Hepatocyte (in vitro differentiated cells): ENCODE data around the gene TFCP2. TPM values are rescaled to one million over a fixed set of nuclear protein-coding genes. Genes with fewer than 3 reads are reported as not detected.
"Not testable (repeated sequence)": the region's sequence is repeated elsewhere in the genome, so short reads cannot be mapped to it uniquely, and the experiment has no call there.

Experiments
- DNase-seq: peaks from one replicate; pipeline ENCODE4 v3.0.0-alpha.2; 2016; ENCODE audit warnings: low spot score
- H2AFZ ChIP-seq: fragments of 200-600 bp; sonication (generic); 2 replicates; pipeline ENCODE4 v1.6.0; 2016; ENCODE audit warnings: antibody characterized with exemption, mild to moderate bottlenecking
- H3K27ac ChIP-seq: fragments of 200-600 bp; sonication (generic); 2 replicates; pipeline ENCODE4 v1.5.1; 2016; ENCODE audit warnings: mild to moderate bottlenecking
- H3K27me3 ChIP-seq: fragments of 200-600 bp; sonication (generic); 2 replicates; pipeline ENCODE4 v1.6.1; 2016
- H3K36me3 ChIP-seq: fragments of 200-600 bp; sonication (generic); replicated peaks from 2 replicates; pipeline ENCODE4 v1.5.1; 2016; ENCODE audit warnings: low read depth; ENCODE audit not compliant: insufficient read depth
- H3K4me1 ChIP-seq: fragments of 200-600 bp; sonication (generic); 2 replicates; pipeline ENCODE4 v1.5.1; 2016; ENCODE audit warnings: mild to moderate bottlenecking, moderate library complexity; ENCODE audit not compliant: insufficient read depth
- H3K4me2 ChIP-seq: fragments of 200-600 bp; sonication (generic); 2 replicates; pipeline ENCODE4 v1.6.0; 2016
- H3K4me3 ChIP-seq: fragments of 200-600 bp; sonication (generic); 2 replicates; pipeline ENCODE4 v1.5.1; 2016; ENCODE audit warnings: mild to moderate bottlenecking
- H3K79me2 ChIP-seq: fragments of 200-600 bp; sonication (generic); 2 replicates; pipeline ENCODE4 v1.6.0; 2017; ENCODE audit warnings: mild to moderate bottlenecking
- H3K9me2 ChIP-seq: fragments of 200-600 bp; sonication (generic); replicated peaks from 2 replicates; pipeline ENCODE4 v1.6.0; 2017; ENCODE audit warnings: mild to moderate bottlenecking; ENCODE audit not compliant: insufficient read depth
- H3K9me3 ChIP-seq: fragments of 200-600 bp; sonication (generic); 2 replicates; pipeline ENCODE4 v1.5.1; 2016; ENCODE audit warnings: low read depth, mild to moderate bottlenecking
- H4K20me1 ChIP-seq: fragments of 200-600 bp; sonication (generic); 2 replicates; pipeline ENCODE4 v1.6.0; 2016; ENCODE audit warnings: mild to moderate bottlenecking; ENCODE audit not compliant: insufficient read depth, poor library complexity, severe bottlenecking
- EZH2 ChIP-seq: fragments of 200-600 bp; sonication (generic); IDR thresholded peaks from 2 replicates; pipeline ENCODE4 v1.6.1; 2016; ENCODE audit warnings: antibody characterized with exemption, mild to moderate bottlenecking, borderline replicate concordance
- EZH2phosphoT487 ChIP-seq: fragments of 200-600 bp; sonication (generic); IDR thresholded peaks from one replicate; pipeline ENCODE4 v1.6.1; 2018; ENCODE audit warnings: antibody characterized with exemption, mild to moderate bottlenecking, low read depth, moderate library complexity; ENCODE audit not compliant: unreplicated experiment, severe bottlenecking
- WGBS: methylation state at CpG from one replicate; pipeline ENCODE4 v1.1.6; 2016; ENCODE audit warnings: low lambda C conversion rate; ENCODE audit errors: missing lambda C conversion rate; 5-methylcytosine and 5-hydroxymethylcytosine counted together
- polyA plus RNA-seq: library from polyadenylated mRNA; unstranded; fragments of >200 nt; fragmentation: Nextera tagmentation; extraction: Ambion mirVana; gene quantifications from 2 replicates; pipeline ENCODE4 v1.2.1, GENCODE V29; 2016
- total RNA-seq: library from RNA; depleted of rRNA; stranded (reverse); fragments of >200 nt; gene quantifications from 2 replicates; pipeline ENCODE4 v1.2.3, GENCODE V29; 2014
- TF ChIP-seq, protein P1 (sequence below): fragments of 200-600 bp; sonication (generic); IDR thresholded peaks from 2 replicates; pipeline ENCODE4 v1.5.1; 2016; ENCODE audit warnings: antibody characterized with exemption, mild to moderate bottlenecking; ENCODE audit not compliant: poor library complexity

TFCP2 gene
- total RNA-seq (10.4 and 11.6 TPM in 2 replicates), polyA plus RNA-seq (6.9 and 8.6 TPM in 2 replicates)

DNA sequence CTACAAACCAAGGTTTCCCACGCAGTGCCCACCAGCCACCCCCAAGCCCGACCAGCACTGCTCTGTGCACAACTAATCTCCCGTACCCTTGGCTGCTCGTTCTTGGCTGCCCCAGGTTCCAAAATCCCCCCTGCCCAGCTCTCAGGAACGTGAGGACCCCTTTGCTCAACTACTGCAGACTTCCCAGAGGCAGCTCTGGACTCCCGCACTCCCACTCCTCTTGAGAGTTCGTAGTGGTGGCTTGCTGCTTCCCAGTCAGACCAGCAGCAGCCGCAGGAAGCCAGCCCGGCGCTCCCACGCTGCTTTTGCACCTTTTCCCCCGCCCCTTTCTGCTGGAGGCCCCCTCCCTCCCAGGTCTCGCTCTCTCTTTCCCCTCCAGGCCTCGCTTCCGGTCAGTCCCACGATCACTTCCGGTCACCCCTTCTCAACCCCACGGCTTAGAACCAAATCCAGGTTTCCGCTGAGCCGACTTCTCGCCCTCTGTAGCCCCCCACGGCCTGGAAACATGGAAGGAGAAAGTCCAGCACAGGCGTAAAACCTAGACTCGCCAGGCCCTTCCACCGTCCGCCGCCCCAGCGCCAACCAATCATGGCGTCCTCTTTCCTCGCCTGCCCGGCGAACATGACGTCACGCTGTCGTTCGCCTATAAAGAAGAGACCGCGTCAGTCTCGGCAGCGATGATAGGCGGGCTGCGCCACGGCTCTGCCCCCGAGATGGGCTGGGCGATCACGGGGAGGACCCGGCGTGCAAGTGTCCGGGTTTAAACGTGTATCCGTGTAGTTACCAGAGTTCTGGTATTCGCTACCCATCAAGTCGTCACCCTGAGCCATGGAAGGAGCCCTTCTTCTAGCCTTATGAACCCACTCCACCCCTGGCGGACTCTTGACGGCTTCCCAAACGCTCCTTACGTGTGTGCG lies at the start of gene TFCP2:
TSS of gene TFCP2 (minus strand) at position 621 of the 917 bp plus-strand sequence. CDS start 713 bp downstream, outside the sequence.
- Histone ChIP-seq H3K9me3 (no peaks in the 10 kb centered on the region), H2AFZ (peak within 1 kb of the TSS; percentile 94), H3K9me2 (no peaks in the 10 kb centered on the region), H3K79me2 (peaks cover 41% of the 10 kb centered on the region), H3K36me3 (no peaks in the 10 kb centered on the region), H4K20me1 (peaks cover 11% of the 10 kb centered on the region), H3K27ac (peak within 1 kb of the TSS; percentile 99), H3K4me3 (peak within 1 kb of the TSS; percentile 66), H3K27me3 (no peaks in the 10 kb centered on the region), H3K4me1 (peaks cover 11% of the 10 kb centered on the region), H3K4me2 (peak within 1 kb of the TSS; percentile 89)
- TF ChIP-seq EZH2 (no peak), EZH2phosphoT487 (no peak)
- TF ChIP-seq, protein P1, sequence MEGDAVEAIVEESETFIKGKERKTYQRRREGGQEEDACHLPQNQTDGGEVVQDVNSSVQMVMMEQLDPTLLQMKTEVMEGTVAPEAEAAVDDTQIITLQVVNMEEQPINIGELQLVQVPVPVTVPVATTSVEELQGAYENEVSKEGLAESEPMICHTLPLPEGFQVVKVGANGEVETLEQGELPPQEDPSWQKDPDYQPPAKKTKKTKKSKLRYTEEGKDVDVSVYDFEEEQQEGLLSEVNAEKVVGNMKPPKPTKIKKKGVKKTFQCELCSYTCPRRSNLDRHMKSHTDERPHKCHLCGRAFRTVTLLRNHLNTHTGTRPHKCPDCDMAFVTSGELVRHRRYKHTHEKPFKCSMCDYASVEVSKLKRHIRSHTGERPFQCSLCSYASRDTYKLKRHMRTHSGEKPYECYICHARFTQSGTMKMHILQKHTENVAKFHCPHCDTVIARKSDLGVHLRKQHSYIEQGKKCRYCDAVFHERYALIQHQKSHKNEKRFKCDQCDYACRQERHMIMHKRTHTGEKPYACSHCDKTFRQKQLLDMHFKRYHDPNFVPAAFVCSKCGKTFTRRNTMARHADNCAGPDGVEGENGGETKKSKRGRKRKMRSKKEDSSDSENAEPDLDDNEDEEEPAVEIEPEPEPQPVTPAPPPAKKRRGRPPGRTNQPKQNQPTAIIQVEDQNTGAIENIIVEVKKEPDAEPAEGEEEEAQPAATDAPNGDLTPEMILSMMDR = no peak
- peak; percentile 97 for DNase-seq
- 3% methylated on average over 56 of the region's 58 CpGs for WGBS

- Histone ChIP-seq H3K27ac (no peak overlapping the region), H3K27me3 (no peaks in the 10 kb centered on the region), H2AFZ (no peak overlapping the region), H3K9me2 (no peaks in the 10 kb centered on the region), H3K79me2 (peaks cover 9% of the 10 kb centered on the region), H3K36me3 (no peaks in the 10 kb centered on the region), H3K4me3 (no peak overlapping the region), H3K9me3 (no peaks in the 10 kb centered on the region), H3K4me1 (peaks cover 14% of the 10 kb centered on the region), H3K4me2 (no peak overlapping the region), H4K20me1 (no peaks in the 10 kb centered on the region)
- WGBS = 54% methylated on average over 7 of the region's 7 CpGs
- TF ChIP-seq EZH2 (no peak), EZH2phosphoT487 (no peak)
- TF ChIP-seq, protein P1 = no peak
- DNase-seq = no peak
Measured at GRCh38 chr12:51222461-51222860, 49.5 kb upstream of the TFCP2 start.

GRCh38 chr12:51219857-51220256 lies 46.9 kb upstream of the TFCP2 start:
- H3K4me1 ChIP-seq = peaks cover 14% of the 10 kb centered on the region
- H3K27ac ChIP-seq = peak overlapping the region; percentile 83
- not testable (repeated sequence) for DNase-seq, H3K27me3 ChIP-seq, H3K9me3 ChIP-seq, H3K79me2 ChIP-seq, H4K20me1 ChIP-seq, H3K4me3 ChIP-seq, H3K36me3 ChIP-seq, H3K9me2 ChIP-seq, H2AFZ ChIP-seq
- H3K4me2 ChIP-seq = peak overlapping the region; percentile 82
- WGBS = 94% methylated on average over 12 of the region's 12 CpGs

DNA sequence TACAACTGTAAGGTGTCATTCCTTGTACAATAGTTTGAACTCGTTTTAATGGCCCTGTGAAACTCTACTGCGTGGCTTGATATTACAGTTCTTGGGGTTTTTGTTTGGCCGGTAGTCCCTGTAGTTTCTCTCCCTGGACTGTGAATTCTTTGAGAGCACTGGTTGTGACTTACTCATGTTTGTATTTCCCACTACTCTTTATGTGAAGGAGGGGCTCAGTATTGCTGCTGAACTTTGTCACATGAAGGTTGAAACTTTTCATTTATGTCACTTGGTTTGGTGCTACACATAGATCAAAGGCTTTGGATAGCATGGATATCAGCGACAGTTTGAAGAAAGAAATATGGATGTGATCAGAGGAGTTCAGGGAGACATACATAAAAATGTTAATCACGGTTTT lies 46.4 kb upstream of the TFCP2 start:
- WGBS = 55% methylated on average over 5 of the region's 5 CpGs
- Histone ChIP-seq H3K4me2 (peak overlapping the region; percentile 82), H3K4me1 (peaks cover 14% of the 10 kb centered on the region), H3K9me2 (no peaks in the 10 kb centered on the region), H3K27me3 (no peaks in the 10 kb centered on the region), H3K4me3 (no peak overlapping the region), H2AFZ (no peak overlapping the region), H4K20me1 (no peaks in the 10 kb centered on the region), H3K9me3 (no peaks in the 10 kb centered on the region), H3K27ac (peak overlapping the region; percentile 83), H3K79me2 (peaks cover 9% of the 10 kb centered on the region), H3K36me3 (no peaks in the 10 kb centered on the region)
- TF ChIP-seq EZH2 (no peak), EZH2phosphoT487 (no peak)
- TF ChIP-seq, protein P1 = no peak
- DNase-seq = no peak
